Measurements from ENCODE around the gene CRTAP.

The CRTAP gene

DNA sequence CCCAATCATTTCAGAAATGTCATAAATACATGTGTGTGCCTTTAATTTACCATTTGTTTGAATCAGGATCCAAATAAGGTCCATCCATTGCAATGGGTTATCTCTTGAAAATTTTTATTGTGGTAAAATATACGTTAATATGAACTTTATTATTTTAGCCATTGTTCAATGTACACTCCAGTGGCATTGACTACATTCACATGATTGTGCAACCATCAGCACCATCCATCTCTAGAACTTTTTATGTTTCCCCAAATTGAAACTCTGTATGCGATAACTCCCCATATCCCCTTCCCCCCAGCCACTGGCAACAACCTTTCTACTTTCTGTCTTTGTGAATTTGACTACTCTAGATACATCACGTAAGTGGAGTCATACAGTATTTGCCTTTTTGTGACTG, 12.0 kb downstream of the CRTAP start:
- no peak for DNase-seq (ENCODE audit: extremely low read depth, low read depth)
- H3K4me3 ChIP-seq (replicated peaks; ENCODE audit: low read depth, low read length): no peak overlapping the region
- TF ChIP-seq, protein P1, sequence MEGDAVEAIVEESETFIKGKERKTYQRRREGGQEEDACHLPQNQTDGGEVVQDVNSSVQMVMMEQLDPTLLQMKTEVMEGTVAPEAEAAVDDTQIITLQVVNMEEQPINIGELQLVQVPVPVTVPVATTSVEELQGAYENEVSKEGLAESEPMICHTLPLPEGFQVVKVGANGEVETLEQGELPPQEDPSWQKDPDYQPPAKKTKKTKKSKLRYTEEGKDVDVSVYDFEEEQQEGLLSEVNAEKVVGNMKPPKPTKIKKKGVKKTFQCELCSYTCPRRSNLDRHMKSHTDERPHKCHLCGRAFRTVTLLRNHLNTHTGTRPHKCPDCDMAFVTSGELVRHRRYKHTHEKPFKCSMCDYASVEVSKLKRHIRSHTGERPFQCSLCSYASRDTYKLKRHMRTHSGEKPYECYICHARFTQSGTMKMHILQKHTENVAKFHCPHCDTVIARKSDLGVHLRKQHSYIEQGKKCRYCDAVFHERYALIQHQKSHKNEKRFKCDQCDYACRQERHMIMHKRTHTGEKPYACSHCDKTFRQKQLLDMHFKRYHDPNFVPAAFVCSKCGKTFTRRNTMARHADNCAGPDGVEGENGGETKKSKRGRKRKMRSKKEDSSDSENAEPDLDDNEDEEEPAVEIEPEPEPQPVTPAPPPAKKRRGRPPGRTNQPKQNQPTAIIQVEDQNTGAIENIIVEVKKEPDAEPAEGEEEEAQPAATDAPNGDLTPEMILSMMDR (IDR thresholded peaks at IDR 0.05; ENCODE audit: low read depth, low read length, missing control alignments): no peak

DNA sequence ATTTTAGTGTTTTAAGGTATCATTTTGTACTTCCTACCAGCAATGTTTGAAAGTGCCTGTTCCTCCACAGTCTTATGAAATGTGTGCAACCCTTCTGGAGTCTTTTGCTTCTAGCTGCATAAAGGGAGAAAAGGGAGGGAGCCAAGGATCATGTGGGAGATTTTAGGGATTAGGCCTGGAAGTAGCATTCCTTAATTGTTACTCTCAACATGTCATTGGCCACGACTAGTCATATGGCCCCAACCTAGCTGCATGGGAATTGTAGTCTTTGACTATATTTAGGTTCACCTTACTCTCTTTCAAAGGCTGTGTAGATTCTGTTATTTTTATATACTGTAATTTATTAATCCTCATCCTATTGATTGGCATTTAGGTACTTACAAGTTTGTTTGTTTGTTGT, 14.9 kb downstream of the CRTAP start:
- TF ChIP-seq, protein P1 (IDR thresholded peaks at IDR 0.05; ENCODE audit: low read depth, low read length, missing control alignments): no peak
- DNase-seq (ENCODE audit: extremely low read depth, low read depth): no peak
- no peak overlapping the region for H3K4me3 ChIP-seq (replicated peaks; ENCODE audit: low read depth, low read length)

DNA sequence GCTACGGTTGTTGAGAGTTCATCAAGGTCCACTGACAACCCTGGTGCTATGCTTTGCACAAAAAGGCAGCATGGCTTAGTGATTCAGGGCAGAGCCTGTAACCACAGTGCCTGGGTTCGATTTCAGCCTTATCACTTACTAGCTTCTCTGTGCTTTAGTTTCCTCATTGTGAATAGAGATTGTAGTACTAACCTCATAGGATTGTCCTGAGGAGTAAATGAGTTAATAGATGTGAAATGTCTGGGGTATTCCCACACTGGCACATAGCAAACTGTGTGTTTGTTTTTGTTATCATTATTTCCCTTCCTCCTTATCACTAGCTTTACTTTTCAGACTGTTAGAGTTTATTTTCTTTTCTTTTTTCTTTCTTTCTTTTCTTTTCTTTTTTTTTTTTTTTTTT, 16.3 kb downstream of the CRTAP start:
- no peak for DNase-seq (ENCODE audit: extremely low read depth, low read depth)
- TF ChIP-seq, protein P1 (IDR thresholded peaks at IDR 0.05; ENCODE audit: low read depth, low read length, missing control alignments): no peak
- H3K4me3 ChIP-seq (replicated peaks; ENCODE audit: low read depth, low read length): no peak overlapping the region

DNA sequence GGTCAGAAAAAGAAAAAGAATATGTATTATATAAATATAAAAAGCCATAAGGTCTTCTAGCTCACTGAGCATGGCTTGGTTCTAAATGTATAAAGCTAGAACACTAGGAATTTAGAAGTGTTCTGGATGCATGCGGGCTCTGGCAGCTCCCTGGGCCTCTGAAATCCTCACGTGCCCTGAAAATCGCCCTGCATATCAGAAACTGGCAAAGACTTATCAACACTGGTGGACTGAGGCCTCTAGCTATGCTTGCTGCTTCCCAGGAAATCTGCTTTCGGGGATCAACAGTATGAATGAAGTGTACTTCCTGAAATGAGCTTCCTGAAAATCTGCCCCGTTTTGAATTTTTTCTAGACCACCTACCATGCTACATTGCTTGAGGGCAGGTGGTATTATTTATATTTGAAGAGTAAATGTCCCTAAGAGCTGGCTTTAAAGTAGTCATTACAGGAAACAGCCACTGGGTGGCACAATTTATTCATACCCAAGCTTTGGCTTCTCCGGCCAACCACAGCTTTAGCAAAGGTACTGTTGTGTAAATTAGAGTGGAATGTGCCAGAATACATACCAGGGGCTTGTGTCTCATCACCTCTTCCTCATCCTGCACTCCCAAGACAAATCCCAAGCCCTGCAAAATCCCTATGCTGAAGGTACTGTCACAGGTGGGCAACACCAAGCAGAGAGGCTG, 17.7 kb downstream of the CRTAP start:
- TF ChIP-seq, protein P1 (IDR thresholded peaks at IDR 0.05; ENCODE audit: low read depth, low read length, missing control alignments): peak; percentile 56
- H3K4me3 ChIP-seq (replicated peaks; ENCODE audit: low read depth, low read length): no peak overlapping the region
- DNase-seq (ENCODE audit: extremely low read depth, low read depth): no peak

DNA sequence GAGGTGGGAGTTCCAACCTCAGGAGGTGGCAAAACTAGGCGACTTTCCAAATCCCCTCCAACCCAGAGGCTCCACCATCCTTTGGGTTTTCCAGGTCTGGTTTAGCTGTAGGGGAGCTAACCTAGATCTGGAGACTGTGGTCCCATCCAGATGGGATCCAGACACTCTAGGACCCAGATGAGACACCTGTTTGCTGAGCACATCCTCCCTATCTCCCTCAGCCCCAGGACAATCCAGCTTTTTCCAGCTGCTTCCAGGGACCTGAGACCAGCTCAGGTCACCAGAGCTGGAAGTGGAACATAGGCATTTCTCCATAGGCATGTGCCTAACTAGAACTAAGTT, 18.2 kb downstream of the CRTAP start:
- no peak for DNase-seq (ENCODE audit: extremely low read depth, low read depth)
- no peak overlapping the region for H3K4me3 ChIP-seq (replicated peaks; ENCODE audit: low read depth, low read length)
- TF ChIP-seq, protein P1 (IDR thresholded peaks at IDR 0.05; ENCODE audit: low read depth, low read length, missing control alignments): no peak

DNA sequence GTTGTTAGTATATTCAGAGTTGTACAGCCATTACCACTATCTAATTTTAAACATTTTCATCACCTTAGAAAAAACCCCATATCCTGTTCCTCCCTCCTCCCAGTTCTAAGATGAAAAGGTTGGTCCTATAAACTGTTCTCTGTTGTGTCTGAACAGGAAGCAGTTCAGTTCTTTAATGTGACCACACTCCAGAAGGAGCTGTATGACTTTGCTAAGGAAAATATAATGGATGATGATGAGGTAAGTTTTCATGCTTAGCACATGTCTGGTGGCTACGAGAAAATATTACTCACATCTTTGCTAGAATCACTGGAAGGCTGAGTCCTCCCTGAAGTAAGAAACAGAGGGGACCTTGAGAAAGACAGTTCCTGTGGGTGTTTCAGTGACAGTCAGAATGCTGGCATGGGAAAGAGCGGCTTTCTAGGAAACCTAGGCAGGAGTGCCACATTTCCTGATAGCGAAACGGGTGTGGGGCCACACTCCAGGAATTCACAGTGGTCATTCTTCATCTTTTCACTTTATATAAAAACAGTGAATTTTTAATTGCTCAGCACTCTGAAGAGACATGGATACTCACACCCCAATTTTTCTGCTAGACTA, 20.3 kb downstream of the CRTAP start:
- no peak for DNase-seq (ENCODE audit: extremely low read depth, low read depth)
- TF ChIP-seq, protein P1 (IDR thresholded peaks at IDR 0.05; ENCODE audit: low read depth, low read length, missing control alignments): no peak
- H3K4me3 ChIP-seq (replicated peaks; ENCODE audit: low read depth, low read length): no peak overlapping the region

Measured in HFF-Myc (cell line).